GM19099 (cell line): ENCODE measurements around the gene TMEM248.

Experiments used
- POLR2A ChIP-seq: IDR thresholded peaks from 3 replicates; pipeline ENCODE4 v1.6.1; 2011; ENCODE audit warnings: low read depth; ENCODE audit not compliant: insufficient read length; ENCODE audit errors: extremely low read depth

The TMEM248 gene

DNA sequence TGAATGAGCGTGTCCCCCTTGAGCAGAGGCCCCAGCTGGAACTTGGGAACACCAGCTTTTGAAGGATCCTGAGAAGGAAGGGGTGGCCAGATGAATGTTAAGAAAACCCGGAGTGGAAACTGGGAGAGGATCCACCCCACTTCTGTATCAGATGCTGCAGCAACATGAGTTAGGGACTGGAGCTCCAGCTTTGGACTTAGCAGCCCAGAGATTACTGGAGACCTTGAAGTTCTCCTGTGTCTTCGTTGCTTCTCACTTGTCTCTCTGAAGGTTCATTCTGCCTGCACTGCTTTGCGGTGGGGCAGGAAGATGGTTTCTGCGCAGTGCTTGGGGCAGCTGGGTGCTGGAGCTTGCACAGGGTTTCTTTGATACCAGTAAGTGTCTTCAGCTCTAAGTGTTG lies 9.3 kb downstream of the TMEM248 start:
- no peak for TF ChIP-seq POLR2A

DNA sequence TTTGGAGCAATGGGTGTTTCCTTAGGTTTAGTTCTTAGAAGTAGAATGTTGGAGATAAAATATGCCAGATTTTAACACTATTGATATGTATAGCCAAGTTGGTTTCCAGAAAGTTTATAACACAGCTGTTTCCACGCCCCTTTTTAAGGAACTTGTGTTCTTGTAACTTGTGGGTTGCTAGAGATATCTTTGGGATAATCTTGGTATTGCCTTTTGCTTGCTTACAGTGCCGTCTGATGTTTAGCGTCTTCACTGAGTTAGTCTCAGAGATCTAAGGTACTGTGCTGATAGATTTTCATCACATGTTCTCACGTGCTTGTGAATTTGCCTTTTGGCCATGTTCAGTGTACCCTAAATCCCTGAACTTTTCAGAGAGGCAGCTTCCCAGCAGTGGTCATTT lies 12.4 kb downstream of the TMEM248 start:
- no peak for TF ChIP-seq POLR2A

DNA sequence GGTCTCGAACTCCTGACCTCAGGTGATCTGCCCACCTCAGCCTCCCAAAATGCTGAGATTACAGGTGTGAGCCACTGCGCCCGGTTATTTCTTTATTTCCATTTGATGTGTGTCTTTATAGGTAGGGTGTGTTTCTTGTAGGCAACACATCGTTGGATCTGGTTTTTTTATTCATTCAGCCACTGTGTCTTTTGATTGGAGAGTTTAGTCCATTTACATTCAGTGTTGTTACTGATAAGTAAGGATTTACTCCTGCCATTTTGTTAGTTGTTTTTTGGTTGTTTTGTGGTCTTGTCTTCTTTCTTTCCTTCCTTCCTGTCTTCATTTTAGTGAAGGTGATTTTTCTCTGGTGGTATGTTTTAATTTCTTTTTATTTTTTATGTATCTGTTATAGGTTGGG lies 16.9 kb downstream of the TMEM248 start:
- no peak for TF ChIP-seq POLR2A

DNA sequence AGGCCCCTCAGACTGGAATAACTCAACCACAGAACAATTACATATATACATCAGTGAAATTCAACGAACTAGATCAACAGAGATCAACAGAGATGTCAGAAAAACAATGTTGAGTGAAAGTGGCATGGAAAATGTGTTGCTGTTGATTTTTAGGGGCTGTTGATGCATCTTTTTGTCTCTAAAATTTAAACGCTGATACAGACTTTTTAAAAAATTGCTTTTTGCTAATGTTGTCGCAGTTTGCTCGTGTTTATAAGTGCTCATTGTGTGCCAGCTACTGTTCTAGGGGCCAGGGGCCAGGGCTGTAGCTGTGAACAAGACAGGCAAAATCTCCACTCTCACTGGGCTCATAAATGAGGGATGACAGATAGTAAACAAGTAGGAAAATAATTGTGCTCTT lies 18.3 kb downstream of the TMEM248 start:
- TF ChIP-seq POLR2A: no peak

DNA sequence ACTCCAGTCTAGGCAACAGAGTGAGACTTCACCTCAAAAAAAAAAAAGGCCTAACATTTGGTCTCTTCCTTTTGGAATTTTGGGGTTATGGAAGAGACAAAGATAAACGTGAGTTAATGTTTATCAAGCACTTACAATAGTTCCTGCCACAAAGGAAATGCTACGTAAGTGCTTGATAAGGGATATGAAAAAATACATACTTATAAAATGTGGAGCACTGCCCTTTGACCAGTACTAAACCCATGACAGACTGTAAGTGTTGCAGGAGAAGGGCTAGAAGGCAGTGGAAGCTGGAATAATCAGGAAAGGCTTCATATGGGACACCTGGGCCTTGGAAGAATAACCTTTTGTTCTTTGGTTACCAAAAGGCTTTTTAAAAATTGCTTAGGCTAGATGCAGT lies 25.5 kb downstream of the TMEM248 start:
- TF ChIP-seq POLR2A: no peak

DNA sequence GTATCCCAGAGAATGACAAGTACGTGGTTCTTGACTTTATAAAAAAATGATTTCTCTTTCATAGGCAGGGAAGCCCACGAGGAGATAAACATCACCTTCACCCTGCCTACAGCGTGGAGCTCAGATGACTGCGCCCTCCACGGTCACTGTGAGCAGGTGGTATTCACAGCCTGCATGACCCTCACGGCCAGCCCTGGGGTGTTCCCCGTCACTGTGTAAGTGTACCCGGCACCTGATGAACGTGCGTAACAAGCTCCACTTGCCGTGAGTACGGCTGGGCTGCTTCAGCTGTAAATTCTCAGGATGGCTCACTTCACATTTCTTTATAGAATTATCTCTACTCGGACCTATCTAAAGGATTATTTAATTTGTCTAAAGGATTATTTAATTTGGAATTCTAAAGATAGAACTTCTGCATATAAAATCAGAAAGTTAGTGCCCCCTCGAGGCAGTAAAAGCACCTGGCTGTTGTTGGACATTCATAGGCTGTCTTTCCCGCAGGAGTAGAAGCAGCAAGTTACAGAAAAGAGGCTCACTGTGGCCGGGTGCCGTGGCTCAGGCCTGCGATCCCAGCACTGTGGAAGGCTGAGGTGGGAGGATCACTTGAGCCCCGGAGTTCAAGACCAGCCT lies 27.6 kb downstream of the TMEM248 start:
- TF ChIP-seq POLR2A: no peak

DNA sequence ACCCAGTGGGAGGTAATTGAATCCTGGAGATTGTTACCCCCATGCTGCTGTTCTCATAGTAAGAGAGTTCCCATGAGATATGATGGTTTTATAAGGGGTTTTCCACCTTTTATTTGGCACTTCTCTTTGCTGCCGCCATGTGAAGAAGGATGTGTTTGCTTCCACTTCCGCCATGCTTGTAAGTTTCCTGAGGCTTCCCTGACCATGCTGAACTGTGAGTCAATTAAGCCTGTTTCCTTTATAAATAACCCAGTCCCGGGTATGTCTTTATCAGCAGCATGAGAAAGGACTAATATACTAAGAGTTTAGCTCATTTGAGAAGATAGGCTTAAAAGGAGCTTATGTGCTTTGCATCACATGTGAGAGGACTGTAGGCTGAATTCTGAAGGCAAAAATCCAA lies 29.3 kb downstream of the TMEM248 start:
- TF ChIP-seq POLR2A: no peak

DNA sequence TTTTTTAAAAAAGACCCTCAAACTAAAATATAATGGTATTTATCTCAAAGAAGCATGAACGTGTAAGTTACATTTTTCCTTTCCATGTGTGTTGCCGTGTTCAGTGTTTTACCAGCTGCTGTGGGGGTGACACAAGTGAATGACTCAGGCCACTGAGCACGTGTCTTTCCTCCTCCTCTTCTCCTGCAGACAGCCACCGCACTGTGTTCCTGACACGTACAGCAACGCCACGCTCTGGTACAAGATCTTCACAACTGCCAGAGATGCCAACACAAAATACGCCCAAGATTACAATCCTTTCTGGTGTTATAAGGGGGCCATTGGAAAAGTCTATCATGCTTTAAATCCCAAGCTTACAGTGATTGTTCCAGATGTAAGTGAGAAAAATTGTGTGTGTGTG lies 29.7 kb downstream of the TMEM248 start:
- no peak for TF ChIP-seq POLR2A

DNA sequence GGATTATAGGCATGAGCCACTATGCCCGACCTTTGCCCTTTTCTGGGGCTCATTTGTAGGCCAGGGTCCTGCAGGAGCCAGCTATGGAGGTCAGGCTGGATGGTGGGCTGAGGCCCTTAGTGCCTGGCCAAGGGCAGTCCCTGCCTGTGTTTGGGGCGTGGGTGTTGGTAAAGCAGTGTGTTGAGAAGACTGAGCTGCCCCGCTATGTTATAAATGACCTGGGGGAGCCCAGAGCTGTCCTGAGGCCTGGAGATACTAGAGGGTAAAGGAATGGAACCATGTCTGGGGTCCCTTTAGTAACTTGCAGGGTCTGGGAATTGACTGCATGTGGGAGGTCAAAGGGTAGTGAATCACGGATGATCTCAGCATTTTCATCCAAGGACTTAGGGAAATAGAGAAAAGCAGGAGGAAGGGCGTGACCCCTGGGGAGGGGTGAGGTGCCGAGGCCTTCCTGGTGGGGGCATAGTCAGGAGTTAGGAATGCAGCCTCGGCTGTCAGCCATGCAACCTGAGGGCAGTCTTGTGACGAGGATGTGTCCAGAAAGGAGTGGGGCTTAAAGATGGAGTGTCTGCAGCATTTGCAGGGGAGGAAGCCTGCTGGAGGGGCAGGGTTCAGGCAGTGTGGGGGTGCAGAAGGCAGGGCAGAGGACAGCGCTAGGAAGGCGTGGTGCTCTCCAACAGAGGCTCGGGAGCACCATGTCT lies 31.5 kb downstream of the TMEM248 start:
- TF ChIP-seq POLR2A: no peak

DNA sequence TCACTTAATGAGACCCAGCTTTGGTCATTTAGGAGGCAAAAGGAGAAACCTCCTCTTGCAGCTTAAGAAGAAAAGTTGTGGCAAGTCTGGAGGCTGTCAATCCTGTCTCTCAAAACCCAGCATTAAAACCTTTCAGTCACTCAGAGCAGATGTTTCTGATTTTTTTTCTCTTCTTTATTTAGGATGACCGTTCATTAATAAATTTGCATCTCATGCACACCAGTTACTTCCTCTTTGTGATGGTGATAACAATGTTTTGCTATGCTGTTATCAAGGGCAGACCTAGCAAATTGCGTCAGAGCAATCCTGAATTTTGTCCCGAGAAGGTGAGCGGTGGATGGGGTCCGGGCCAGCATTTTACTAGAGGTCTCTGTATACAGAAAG lies 32.0 kb downstream of the TMEM248 start:
- no peak for TF ChIP-seq POLR2A

DNA sequence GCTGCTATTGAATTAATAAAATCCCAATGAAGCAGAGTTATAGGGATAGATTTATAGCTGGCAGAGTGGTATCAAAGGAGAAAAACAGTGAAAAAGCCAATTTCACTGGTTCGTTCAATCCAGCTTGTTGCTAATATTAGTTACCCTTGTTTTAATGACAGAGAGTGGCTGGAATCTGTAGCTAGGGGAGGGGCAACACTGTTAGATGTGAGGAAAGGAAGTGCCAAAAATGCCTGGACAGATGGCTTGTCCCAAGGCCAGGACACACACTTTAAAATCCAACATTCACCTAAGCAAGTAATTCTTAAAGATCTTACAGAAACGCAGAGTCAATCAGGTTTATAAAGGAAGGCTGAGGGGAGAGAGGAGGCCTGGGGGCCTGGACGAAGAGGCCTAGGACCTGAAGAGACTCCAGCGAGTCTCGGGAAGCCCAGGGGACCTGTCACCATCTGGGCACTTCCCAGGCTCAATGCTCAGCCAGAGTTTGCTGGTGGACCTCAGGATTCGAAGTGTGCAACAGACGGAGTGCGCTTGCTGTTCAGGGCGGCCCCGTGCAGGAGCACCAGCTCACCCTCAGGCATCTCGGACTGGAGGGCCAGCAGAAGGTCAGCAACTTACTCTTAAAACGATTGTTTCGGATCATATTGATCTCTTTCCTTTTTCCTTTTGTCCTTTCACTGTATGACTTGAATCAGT lies 36.7 kb downstream of the TMEM248 start:
- TF ChIP-seq POLR2A: no peak

DNA sequence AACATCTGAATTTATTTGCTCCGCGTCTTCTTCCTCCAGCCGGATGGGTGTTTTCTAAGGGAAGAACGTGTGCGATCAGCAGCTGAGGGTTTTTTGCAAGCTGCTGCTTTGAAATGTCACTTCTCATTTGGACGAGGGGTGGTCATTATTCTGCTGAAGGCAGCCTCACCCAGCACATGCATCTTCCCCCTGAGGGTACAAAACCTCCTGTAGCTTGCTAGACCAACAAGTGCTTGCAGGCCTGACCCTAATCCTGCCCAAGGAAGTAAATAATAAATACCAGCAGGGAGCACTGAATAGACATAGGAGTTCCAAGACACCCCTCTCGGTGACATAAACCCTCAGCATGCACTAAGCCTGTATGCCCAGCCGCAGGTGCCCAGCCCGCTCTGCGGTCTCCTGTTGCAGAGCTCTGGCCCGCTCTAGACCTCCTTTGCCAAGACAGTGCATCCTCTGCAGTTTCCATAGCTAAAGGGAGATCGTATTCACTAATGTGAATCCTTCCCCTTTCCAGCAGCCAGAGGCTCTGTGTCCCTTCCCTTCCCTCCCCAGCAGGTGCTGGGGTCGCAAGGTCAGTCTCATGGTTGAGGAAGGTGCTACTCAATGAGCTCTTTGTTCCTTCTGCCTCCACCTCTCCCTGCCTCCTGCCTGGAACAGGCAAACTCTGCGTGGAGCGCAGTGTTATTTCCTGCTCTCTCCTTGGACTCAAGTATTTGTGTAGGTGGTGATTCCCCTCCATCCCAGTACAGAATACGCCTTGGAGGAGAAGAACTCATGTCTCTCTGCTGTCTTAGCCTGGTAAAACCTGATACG lies 37.7 kb downstream of the TMEM248 start:
- no peak for TF ChIP-seq POLR2A

DNA sequence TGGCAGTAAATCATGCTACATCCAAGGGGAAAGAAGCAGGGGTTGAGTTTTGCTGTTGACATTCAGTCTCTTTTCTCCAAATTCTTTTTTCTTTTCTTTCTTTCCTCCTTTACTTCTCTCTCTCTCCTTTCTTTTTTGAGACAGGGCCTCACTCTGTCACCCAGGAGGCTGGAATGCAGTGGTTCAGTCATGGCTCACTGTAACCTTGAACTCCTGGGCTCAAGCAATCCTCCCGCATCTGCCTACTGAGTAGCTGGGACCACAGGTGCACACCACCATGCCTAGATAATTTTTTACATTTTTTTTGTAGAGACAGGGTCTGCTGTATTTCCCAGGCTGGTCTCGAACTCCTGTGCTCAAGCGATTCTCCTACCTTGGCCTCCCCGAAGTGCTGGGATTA lies 39.2 kb downstream of the TMEM248 start:
- TF ChIP-seq POLR2A: no peak

DNA sequence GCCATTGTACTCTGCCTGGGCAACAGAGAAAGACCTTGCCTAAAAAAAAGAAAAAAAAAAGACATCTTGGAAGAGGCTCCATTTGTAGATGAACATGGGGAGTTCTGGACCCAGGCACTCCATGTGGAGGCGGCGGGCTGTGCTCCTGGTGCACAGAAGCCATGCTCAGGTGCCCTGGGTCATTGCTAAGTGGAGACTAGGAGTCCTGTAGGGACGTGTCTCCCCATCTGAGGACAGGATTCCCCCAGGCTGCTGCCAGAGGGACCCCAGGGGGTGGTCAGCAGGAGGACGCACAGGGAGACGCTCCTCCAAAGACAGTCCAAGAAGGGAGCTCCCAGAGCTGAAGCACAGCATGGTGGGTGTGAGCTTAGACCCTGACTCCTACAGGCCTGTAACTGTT lies 40.1 kb downstream of the TMEM248 start:
- TF ChIP-seq POLR2A: no peak

DNA sequence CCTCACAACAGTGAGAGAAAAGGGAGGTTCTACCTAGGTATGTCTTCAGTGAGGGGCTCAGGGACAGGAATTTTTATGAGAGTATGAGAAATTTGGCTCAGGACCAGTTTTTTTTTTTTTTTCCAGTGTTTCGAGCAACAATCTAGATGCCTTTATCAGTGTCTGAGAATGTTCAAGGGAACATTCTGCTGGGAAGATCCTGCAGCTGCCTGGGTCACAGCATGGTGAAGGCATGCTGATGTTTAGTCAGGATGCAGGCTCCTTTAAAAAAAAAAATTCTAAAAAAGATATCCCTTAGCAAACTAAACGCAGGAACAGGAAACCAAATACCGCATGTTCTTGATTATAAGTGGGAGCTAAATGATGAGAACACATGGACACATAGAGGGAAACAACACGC lies 43.4 kb downstream of the TMEM248 start:
- TF ChIP-seq POLR2A: no peak
